Measurements from ENCODE around the gene RAP1GAP2. TPM values are rescaled to one million over a fixed set of nuclear protein-coding genes. Genes with fewer than 3 reads are reported as not detected.

RAP1GAP2 gene
- total and polyA plus RNA-seq, 2 of the 8 experiments (the other 6 are each of a cell fraction or from before 2014, with no cell fraction given) = 24.0 to 63.8 TPM

- no peak for TF ChIP-seq SUZ12 (IDR thresholded peaks at IDR 0.05; ENCODE audit: low read length)
Measured at GRCh38 chr17:3002538-3003295, 206.5 kb downstream of the RAP1GAP2 start (continued).
